GM12878 (cell line): Measurements from ENCODE around the gene RBM10. TPM values are rescaled to one million over a fixed set of nuclear protein-coding genes. Genes with fewer than 3 reads are reported as not detected.

ENCODE experiments used
- ATAC-seq: fragments of 200-7000 bp; cut with Tn5 transposase; 3 replicates; pipeline ENCODE4 v1.9.1; 2020; ENCODE audit warnings: mild to moderate bottlenecking, moderate library complexity
- BruUV-seq: library from RNA; stranded (reverse); fragments of 400-500 nt; replicated peaks from 2 replicates; lab custom pipeline; 2021; lab: Mats Ljungman, UMichigan
- CTCF ChIA-PET: fragments of 300-600 bp; sonication (Branson Sonifier 250); formaldehyde crosslinking; extraction: SDS; loops from one replicate; lab custom pipeline; 2021; ENCODE audit warnings: inconsistent platforms; lab: Yijun Ruan, JAX
- POLR2A ChIA-PET: fragments of 350-600 bp; formaldehyde crosslinking; extraction: SDS; loops from one replicate; lab custom pipeline; 2021; ENCODE audit warnings: inconsistent platforms; lab: Charles Lee
- RAD21 ChIA-PET: fragments of 300-600 bp; sonication (Branson Sonifier 250); formaldehyde crosslinking; loops from one replicate; lab custom pipeline; 2023; ENCODE audit warnings: antibody characterized with exemption; ENCODE audit not compliant: unreplicated experiment; lab: Charles Lee
- SMC1A ChIA-PET: fragments of 300-600 bp; sonication (Branson Sonifier 250); formaldehyde crosslinking; loops from one replicate; lab custom pipeline; 2023; ENCODE audit not compliant: unreplicated experiment, uncharacterized antibody; lab: Charles Lee
- DNase-seq: peaks from one replicate; pipeline ENCODE4 v3.0.0-alpha.2; 2011; ENCODE audit warnings: low read depth, low spot score
- FAIRE-seq: peaks from 3 replicates; lab custom pipeline; 2011; peaks lifted over from hg19 to GRCh38; lab: Jason Lieb, UNC
- H2AFZ ChIP-seq: 2 replicates; pipeline ENCODE4 v1.6.0; 2011; ENCODE audit warnings: low read depth, low read length, control low read depth; ENCODE audit not compliant: control insufficient read depth
- H3K27ac ChIP-seq: 2 replicates; pipeline ENCODE4 v1.5.1; 2011; ENCODE audit warnings: control low read depth; ENCODE audit not compliant: control insufficient read depth, insufficient read depth
- H3K27me3 ChIP-seq, 2 experiments: replicated peaks in 1 of 2; 2 replicates each; pipeline versions ENCODE4 v1.6.0 to v1.6.1; 2011; ENCODE audit warnings: low read length in 1 of 2; ENCODE audit not compliant: control insufficient read depth in 2 of 2, insufficient read depth in 2 of 2
- H3K36me3 ChIP-seq, 2 experiments: 2 replicates each; pipeline ENCODE4 v1.5.1; 2011; ENCODE audit warnings: low read length in 1 of 2; ENCODE audit not compliant: control insufficient read depth in 2 of 2, insufficient read depth in 2 of 2
- H3K4me1 ChIP-seq: 2 replicates; pipeline ENCODE4 v1.6.1; 2011; ENCODE audit warnings: mild to moderate bottlenecking, low read length, moderate library complexity, mixed read lengths; ENCODE audit not compliant: control insufficient read depth, insufficient read depth
- H3K4me2 ChIP-seq: 2 replicates; pipeline ENCODE4 v1.6.0; 2011; ENCODE audit warnings: control low read depth; ENCODE audit not compliant: control insufficient read depth, insufficient read depth
- H3K4me3 ChIP-seq: fragments of 200-600 bp; sonication (generic); 2 replicates; pipeline ENCODE4 v1.5.1; 2016
- H3K79me2 ChIP-seq: 2 replicates; pipeline ENCODE4 v1.6.0; 2011; ENCODE audit warnings: low read length; ENCODE audit not compliant: control insufficient read depth, insufficient read depth
- H3K9ac ChIP-seq: 2 replicates; pipeline ENCODE4 v1.8.0; 2011; ENCODE audit warnings: low read length, control low read depth, mixed read lengths; ENCODE audit not compliant: control insufficient read depth, insufficient read depth
- H3K9me3 ChIP-seq: replicated peaks from 3 replicates; pipeline ENCODE4 v1.5.1; 2011; ENCODE audit warnings: mild to moderate bottlenecking, low read length; ENCODE audit not compliant: control insufficient read depth, insufficient read depth
- H4K20me1 ChIP-seq: 2 replicates; pipeline ENCODE4 v1.6.0; 2011; ENCODE audit not compliant: control insufficient read depth, insufficient read depth
- EP300 ChIP-seq, 2 experiments: fragments of 150-350 bp in 1 of 2; IDR thresholded peaks; 2 replicates each; pipeline ENCODE4 v1.6.1; 2011 to 2012; ENCODE audit warnings: low read depth in 2 of 2, low read length in 2 of 2, borderline replicate concordance in 1 of 2, improper control_type of control experiment in 1 of 2, inconsistent platforms in 1 of 2; ENCODE audit not compliant: control insufficient read depth in 1 of 2
- HDGF ChIP-seq: fragments of 450-650 bp; IDR thresholded peaks from 2 replicates; pipeline ENCODE4 v1.6.1; 2016; ENCODE audit warnings: antibody characterized with exemption
- POU2F2 ChIP-seq: IDR thresholded peaks from 3 replicates; pipeline ENCODE4 v1.6.1; 2011; ENCODE audit warnings: low read depth, mild to moderate bottlenecking, low read length, borderline replicate concordance
- TCF3 ChIP-seq: IDR thresholded peaks from 2 replicates; pipeline ENCODE4 v1.6.1; 2012; ENCODE audit warnings: low read depth, mild to moderate bottlenecking, low read length, borderline replicate concordance; ENCODE audit not compliant: insufficient read depth
- ZSCAN29 ChIP-seq: fragments of 450-650 bp; IDR thresholded peaks from 2 replicates; pipeline ENCODE4 v1.6.1; 2017; ENCODE audit warnings: mild to moderate bottlenecking, moderate library complexity
- WGBS: methylation state at CpG from one replicate; pipeline ENCODE4 v1.1.6; 2016; ENCODE audit warnings: low lambda C conversion rate; ENCODE audit not compliant: insufficient replicate concordance, insufficient coverage; ENCODE audit errors: missing lambda C conversion rate; 5-methylcytosine and 5-hydroxymethylcytosine counted together
- in situ Hi-C: fragments of 300-500 bp; cut with MboI; formaldehyde crosslinking; loops from 9 replicates; pipeline ENCODE4 v1.14.3; 2018; ENCODE audit warnings: mixed read lengths
- intact Hi-C: fragments of 100-400 bp; cut with micrococcal nuclease; formaldehyde crosslinking; loops from one replicate; pipeline ENCODE4 v1.14.2; 2022; ENCODE audit not compliant: unreplicated experiment
- polyA plus RNA-seq, 11 experiments: library from polyadenylated mRNA; depleted of rRNA in 4 of 11; unstranded in 6 of 11; stranded (reverse) in 5 of 11; fragments of >200 nt; fragmentation: Nextera tagmentation in 4 of 11; fragmentation: Illumina TruSeq in 1 of 11; extraction: Ambion mirVana in 4 of 11; extraction: Trizol in 1 of 11; gene quantifications; 1 replicate in 1 of 11; 2 replicates in 10 of 11; pipeline versions ENCODE4 v1.2.1 to v1.2.3, GENCODE V29; 2011 to 2016; ENCODE audit warnings: inconsistent platforms in 2 of 11, missing spikeins in 2 of 11, low read depth in 1 of 11
- total RNA-seq, 4 experiments: library from RNA; depleted of rRNA in 3 of 4; stranded (reverse); fragments of >200 nt in 3 of 4; fragmentation: Illumina TruSeq in 1 of 4; extraction: Trizol in 1 of 4; gene quantifications; 2 replicates each; pipeline versions ENCODE4 v1.2.1 to v1.2.3, GENCODE V29; 2013 to 2021
- TF ChIP-seq, protein P1 (sequence below): fragments of 450-650 bp; conservative IDR thresholded peaks from 2 replicates; pipeline ENCODE4 v1.6.1; 2017; ENCODE audit warnings: mild to moderate bottlenecking, moderate library complexity
- TF ChIP-seq, protein P2 (sequence below): IDR thresholded peaks from 2 replicates; pipeline ENCODE4 v1.6.1; 2011; ENCODE audit warnings: low read depth, mild to moderate bottlenecking, low read length, moderate library complexity, borderline replicate concordance; ENCODE audit errors: extremely low read depth
- TF ChIP-seq, protein P3 (sequence below): IDR thresholded peaks from 2 replicates; pipeline ENCODE4 v1.6.1; 2012; ENCODE audit warnings: improper control_type of control experiment, low read depth, low read length; ENCODE audit not compliant: insufficient replicate concordance
- TF ChIP-seq, protein P4 (sequence below): fragments of 450-650 bp; IDR thresholded peaks from 2 replicates; pipeline ENCODE4 v1.6.1; 2018; ENCODE audit warnings: mild to moderate bottlenecking, low read depth, moderate library complexity; ENCODE audit not compliant: partially characterized antibody

RBM10 gene
- total and polyA plus RNA-seq, 10 of the 15 experiments (the other 5 are each of a cell fraction or from before 2014, with no cell fraction given) = 1.4 to 60.0 (median 29.8) TPM

DNA sequence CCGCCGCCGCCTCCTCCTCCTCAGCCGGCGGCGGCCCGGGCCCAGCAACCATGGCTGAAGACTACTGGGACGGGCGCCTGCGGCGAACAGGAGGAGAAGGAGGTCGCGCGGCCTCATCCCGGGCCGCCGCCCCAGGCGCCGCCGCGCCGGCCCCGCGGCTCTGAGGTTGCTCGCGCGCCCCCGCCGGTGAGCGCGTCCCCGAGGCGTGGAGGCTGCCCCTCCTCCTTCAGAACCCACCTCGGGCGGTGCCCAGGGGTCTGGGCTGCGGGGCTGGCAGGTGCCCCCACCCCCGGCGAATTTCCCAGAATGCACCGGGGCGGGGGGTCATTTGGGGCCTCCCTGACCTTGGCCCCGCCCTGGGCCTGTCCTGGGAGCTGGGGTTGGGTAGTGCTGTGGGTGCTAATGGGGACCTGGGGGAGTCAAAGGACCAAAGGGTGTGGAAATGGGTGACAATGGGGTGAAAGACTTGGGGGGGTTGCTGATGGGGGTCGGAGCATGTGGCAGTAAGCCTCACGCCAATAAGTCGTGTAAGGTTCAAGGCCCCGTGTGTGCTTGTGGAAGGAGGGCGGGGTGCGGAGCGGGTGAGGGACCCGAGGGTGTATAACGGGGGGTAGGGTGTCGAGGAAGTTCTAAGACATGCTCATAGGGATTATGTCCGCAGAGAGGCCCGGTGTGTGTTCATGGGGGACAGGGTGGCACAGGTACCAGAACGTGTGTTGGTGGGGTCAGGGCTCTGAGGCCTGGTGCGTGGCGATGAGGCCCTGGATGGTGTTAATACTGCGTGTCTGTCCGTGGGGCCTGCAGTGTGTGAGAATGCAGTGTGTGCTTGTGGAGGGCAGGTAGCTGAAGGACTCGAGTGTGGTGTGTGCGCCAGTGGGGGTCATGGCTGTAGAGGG, 74.1 kb downstream of the RBM10 start:
- 6% methylated on average over 52 of the region's 60 CpGs for WGBS
- peak; percentile 2 for ATAC-seq
- H3K9me3 ChIP-seq = no peaks in the 10 kb centered on the region
- ChIA-PET SMC1A (no interaction called here), RAD21 (no interaction called here), CTCF (no interaction called here), POLR2A (interaction anchor here (0.6 to 3.2 kb wide), 5 partner anchors 27 to 628 kb away, joined by 3 to 25 read pairs (median 4); partner anchors contain the start of gene RBM10)
- no peak for FAIRE-seq
- no TSS peak for BruUV-seq
- peak overlapping the region; percentile 96 for H3K27ac ChIP-seq
- H3K9ac ChIP-seq = peak overlapping the region; percentile 88
- peaks cover 18% of the 10 kb centered on the region for H4K20me1 ChIP-seq
- in situ Hi-C loops (loop anchor here (10.0 to 25.0 kb wide), 2 partner anchors 426 to 1718 kb away; no protein-coding TSS in a partner anchor), intact Hi-C loops (loop anchor here (2.0 kb wide), 1 partner anchor 26 kb away; the partner anchor contains the start of gene UBA1)
- peaks cover 25 to 26% of the 10 kb centered on the region in 2 experiments for H3K36me3 ChIP-seq
- peak overlapping the region; percentile 88 for H3K4me3 ChIP-seq
- DNase-seq = no peak
- peaks cover 41% of the 10 kb centered on the region for H3K79me2 ChIP-seq
- peak overlapping the region; percentile 75 for H3K4me2 ChIP-seq
- H2AFZ ChIP-seq = peak overlapping the region; percentile 96
- H3K27me3 ChIP-seq = no peaks in the 10 kb centered on the region
- H3K4me1 ChIP-seq = peaks cover 8% of the 10 kb centered on the region; the same call in 1 of the 2 replicates
- TF ChIP-seq, protein P1, sequence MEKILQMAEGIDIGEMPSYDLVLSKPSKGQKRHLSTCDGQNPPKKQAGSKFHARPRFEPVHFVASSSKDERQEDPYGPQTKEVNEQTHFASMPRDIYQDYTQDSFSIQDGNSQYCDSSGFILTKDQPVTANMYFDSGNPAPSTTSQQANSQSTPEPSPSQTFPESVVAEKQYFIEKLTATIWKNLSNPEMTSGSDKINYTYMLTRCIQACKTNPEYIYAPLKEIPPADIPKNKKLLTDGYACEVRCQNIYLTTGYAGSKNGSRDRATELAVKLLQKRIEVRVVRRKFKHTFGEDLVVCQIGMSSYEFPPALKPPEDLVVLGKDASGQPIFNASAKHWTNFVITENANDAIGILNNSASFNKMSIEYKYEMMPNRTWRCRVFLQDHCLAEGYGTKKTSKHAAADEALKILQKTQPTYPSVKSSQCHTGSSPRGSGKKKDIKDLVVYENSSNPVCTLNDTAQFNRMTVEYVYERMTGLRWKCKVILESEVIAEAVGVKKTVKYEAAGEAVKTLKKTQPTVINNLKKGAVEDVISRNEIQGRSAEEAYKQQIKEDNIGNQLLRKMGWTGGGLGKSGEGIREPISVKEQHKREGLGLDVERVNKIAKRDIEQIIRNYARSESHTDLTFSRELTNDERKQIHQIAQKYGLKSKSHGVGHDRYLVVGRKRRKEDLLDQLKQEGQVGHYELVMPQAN = peak; percentile 32
- no peak for TF ChIP-seq POU2F2
- TF ChIP-seq, protein P2, sequence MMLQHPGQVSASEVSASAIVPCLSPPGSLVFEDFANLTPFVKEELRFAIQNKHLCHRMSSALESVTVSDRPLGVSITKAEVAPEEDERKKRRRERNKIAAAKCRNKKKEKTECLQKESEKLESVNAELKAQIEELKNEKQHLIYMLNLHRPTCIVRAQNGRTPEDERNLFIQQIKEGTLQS = no peak
- TF ChIP-seq, protein P3, sequence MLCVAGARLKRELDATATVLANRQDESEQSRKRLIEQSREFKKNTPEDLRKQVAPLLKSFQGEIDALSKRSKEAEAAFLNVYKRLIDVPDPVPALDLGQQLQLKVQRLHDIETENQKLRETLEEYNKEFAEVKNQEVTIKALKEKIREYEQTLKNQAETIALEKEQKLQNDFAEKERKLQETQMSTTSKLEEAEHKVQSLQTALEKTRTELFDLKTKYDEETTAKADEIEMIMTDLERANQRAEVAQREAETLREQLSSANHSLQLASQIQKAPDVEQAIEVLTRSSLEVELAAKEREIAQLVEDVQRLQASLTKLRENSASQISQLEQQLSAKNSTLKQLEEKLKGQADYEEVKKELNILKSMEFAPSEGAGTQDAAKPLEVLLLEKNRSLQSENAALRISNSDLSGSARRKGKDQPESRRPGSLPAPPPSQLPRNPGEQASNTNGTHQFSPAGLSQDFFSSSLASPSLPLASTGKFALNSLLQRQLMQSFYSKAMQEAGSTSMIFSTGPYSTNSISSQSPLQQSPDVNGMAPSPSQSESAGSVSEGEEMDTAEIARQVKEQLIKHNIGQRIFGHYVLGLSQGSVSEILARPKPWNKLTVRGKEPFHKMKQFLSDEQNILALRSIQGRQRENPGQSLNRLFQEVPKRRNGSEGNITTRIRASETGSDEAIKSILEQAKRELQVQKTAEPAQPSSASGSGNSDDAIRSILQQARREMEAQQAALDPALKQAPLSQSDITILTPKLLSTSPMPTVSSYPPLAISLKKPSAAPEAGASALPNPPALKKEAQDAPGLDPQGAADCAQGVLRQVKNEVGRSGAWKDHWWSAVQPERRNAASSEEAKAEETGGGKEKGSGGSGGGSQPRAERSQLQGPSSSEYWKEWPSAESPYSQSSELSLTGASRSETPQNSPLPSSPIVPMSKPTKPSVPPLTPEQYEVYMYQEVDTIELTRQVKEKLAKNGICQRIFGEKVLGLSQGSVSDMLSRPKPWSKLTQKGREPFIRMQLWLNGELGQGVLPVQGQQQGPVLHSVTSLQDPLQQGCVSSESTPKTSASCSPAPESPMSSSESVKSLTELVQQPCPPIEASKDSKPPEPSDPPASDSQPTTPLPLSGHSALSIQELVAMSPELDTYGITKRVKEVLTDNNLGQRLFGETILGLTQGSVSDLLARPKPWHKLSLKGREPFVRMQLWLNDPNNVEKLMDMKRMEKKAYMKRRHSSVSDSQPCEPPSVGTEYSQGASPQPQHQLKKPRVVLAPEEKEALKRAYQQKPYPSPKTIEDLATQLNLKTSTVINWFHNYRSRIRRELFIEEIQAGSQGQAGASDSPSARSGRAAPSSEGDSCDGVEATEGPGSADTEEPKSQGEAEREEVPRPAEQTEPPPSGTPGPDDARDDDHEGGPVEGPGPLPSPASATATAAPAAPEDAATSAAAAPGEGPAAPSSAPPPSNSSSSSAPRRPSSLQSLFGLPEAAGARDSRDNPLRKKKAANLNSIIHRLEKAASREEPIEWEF = no peak
- no peak for TF ChIP-seq EP300 (IDR thresholded peaks at IDR 0.05; ENCODE audit: borderline replicate concordance in 1 of 2, control insufficient read depth in 1 of 2, low read depth in 2 of 2, low read length in 2 of 2)
- TF ChIP-seq, protein P4, sequence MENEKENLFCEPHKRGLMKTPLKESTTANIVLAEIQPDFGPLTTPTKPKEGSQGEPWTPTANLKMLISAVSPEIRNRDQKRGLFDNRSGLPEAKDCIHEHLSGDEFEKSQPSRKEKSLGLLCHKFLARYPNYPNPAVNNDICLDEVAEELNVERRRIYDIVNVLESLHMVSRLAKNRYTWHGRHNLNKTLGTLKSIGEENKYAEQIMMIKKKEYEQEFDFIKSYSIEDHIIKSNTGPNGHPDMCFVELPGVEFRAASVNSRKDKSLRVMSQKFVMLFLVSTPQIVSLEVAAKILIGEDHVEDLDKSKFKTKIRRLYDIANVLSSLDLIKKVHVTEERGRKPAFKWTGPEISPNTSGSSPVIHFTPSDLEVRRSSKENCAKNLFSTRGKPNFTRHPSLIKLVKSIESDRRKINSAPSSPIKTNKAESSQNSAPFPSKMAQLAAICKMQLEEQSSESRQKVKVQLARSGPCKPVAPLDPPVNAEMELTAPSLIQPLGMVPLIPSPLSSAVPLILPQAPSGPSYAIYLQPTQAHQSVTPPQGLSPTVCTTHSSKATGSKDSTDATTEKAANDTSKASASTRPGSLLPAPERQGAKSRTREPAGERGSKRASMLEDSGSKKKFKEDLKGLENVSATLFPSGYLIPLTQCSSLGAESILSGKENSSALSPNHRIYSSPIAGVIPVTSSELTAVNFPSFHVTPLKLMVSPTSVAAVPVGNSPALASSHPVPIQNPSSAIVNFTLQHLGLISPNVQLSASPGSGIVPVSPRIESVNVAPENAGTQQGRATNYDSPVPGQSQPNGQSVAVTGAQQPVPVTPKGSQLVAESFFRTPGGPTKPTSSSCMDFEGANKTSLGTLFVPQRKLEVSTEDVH = no peak
- TF ChIP-seq TCF3 = no peak
- peak; percentile 47; the same call in 1 of the 2 replicates for TF ChIP-seq HDGF
- 0 out of 2 replicates have a peak, but pooled peaks have one; percentile 54 for TF ChIP-seq ZSCAN29
